C4-2B (cell line): ENCODE measurements around the gene RCVRN.

ENCODE experiments used
- CTCF ChIP-seq: fragments of 450-650 bp; conservative IDR thresholded peaks from 2 replicates; pipeline ENCODE4 v1.5.1; 2017; ENCODE audit warnings: mild to moderate bottlenecking
- ZFX ChIP-seq: fragments of 450-650 bp; IDR thresholded peaks from 2 replicates; pipeline ENCODE4 v1.6.1; 2017

GRCh38 chr17:9907131-9907530, 2.1 kb upstream of the RCVRN start:
- TF ChIP-seq CTCF (no peak), ZFX (no peak)
